Ishikawa (cell line): ENCODE results near the gene PBX1.

Experiments
- CEBPB ChIP-seq: IDR thresholded peaks from 2 replicates; pipeline ENCODE4 v1.6.1; 2012
- CREB1 ChIP-seq: IDR thresholded peaks from 2 replicates; pipeline ENCODE4 v1.6.1; 2012; ENCODE audit warnings: low read depth
- EGR1 ChIP-seq: IDR thresholded peaks from 2 replicates; pipeline ENCODE4 v1.6.1; 2012
- MAX ChIP-seq: IDR thresholded peaks from 2 replicates; pipeline ENCODE4 v1.6.1; 2012
- NFIC ChIP-seq: IDR thresholded peaks from 2 replicates; pipeline ENCODE4 v1.6.1; 2012
- RAD21 ChIP-seq: IDR thresholded peaks from 2 replicates; pipeline ENCODE4 v1.6.1; 2012; ENCODE audit warnings: low read depth
- TAF1 ChIP-seq: IDR thresholded peaks from 2 replicates; pipeline ENCODE4 v1.6.1; 2012; ENCODE audit warnings: low read depth, mild to moderate bottlenecking
- TCF12 ChIP-seq: IDR thresholded peaks from 2 replicates; pipeline ENCODE4 v1.6.1; 2012; ENCODE audit warnings: low read depth
- TEAD4 ChIP-seq: IDR thresholded peaks from 2 replicates; pipeline ENCODE4 v1.6.1; 2012
- USF1 ChIP-seq: IDR thresholded peaks from 2 replicates; pipeline ENCODE4 v1.6.1; 2012
- YY1 ChIP-seq: IDR thresholded peaks from 2 replicates; pipeline ENCODE4 v1.6.1; 2012; ENCODE audit warnings: low read depth
- TF ChIP-seq, protein P1 (sequence below): IDR thresholded peaks from 2 replicates; pipeline ENCODE4 v1.6.1; 2012; ENCODE audit warnings: low read depth, mild to moderate bottlenecking

DNA sequence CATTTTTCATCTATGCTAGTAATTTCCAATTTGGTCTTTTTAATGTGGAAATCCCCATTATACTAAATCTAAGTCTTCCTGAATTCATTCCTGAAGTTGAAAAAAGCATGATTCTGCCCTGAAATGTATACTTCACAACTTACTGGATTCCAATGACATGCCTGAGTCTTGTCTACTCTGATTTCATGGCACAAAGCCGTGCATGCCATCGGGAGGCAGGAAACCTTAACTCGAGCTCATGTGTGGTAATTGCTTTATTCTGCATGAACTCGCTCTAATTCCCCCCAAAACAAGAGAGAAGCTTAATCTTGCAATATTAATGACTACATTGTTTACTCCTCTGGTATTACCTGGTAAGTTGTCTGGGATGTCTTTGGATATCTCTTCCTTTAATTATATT is 39.6 kb upstream of the PBX1 start:
- TF ChIP-seq, protein P1, sequence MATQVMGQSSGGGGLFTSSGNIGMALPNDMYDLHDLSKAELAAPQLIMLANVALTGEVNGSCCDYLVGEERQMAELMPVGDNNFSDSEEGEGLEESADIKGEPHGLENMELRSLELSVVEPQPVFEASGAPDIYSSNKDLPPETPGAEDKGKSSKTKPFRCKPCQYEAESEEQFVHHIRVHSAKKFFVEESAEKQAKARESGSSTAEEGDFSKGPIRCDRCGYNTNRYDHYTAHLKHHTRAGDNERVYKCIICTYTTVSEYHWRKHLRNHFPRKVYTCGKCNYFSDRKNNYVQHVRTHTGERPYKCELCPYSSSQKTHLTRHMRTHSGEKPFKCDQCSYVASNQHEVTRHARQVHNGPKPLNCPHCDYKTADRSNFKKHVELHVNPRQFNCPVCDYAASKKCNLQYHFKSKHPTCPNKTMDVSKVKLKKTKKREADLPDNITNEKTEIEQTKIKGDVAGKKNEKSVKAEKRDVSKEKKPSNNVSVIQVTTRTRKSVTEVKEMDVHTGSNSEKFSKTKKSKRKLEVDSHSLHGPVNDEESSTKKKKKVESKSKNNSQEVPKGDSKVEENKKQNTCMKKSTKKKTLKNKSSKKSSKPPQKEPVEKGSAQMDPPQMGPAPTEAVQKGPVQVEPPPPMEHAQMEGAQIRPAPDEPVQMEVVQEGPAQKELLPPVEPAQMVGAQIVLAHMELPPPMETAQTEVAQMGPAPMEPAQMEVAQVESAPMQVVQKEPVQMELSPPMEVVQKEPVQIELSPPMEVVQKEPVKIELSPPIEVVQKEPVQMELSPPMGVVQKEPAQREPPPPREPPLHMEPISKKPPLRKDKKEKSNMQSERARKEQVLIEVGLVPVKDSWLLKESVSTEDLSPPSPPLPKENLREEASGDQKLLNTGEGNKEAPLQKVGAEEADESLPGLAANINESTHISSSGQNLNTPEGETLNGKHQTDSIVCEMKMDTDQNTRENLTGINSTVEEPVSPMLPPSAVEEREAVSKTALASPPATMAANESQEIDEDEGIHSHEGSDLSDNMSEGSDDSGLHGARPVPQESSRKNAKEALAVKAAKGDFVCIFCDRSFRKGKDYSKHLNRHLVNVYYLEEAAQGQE = no peak
- TF ChIP-seq RAD21 = no peak
- no peak for TF ChIP-seq TEAD4
- no peak for TF ChIP-seq MAX
- no peak for TF ChIP-seq YY1
- no peak for TF ChIP-seq USF1
- TF ChIP-seq EGR1 = no peak
- no peak for TF ChIP-seq NFIC
- no peak for TF ChIP-seq TCF12
- no peak for TF ChIP-seq CEBPB
- no peak for TF ChIP-seq TAF1
- no peak for TF ChIP-seq CREB1
